ENCODE measurements around the gene GMPPA. TPM values are rescaled to one million over a fixed set of nuclear protein-coding genes. Genes with fewer than 3 reads are reported as not detected.

The GMPPA gene
- total RNA-seq, 1 experiment from 2014 or later = 51.9 TPM

DNA sequence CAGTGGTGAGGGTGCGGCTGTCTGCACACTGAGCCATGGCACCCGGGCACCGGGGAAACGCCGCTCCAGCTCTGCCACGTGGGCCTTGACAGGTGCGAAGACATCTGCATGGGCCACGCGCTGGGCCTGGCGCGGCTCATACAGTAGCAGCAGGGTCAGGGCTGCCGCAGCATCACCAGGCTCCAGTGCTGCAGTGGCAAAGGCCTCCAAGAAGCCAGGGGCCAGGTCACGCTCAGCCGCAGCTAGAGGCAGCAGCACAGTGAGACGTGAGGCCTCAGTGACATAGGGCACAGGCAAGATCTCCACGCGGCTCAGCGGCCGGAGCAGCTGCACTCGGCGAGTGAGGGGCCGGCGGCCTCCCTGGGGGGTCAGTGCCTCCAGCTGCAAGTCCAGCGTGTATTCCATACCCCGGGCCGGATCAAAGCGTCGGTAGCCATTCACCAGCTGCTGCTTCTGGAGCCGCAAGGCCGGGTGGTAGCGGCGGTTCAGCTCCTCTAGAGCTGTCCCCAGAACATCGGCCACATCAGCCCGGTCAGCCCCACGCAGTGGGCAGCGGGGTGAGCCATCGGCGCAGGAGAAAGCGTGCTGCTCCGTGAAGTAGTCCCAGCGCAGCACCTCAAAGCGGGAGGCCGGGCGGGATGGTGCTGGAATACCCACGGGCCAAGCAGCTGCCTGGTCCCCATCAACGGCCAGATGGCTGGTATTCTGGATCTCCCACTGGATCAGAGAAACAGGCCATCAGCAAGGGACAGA lies 41.4 kb downstream of the GMPPA start:
- Mint-ChIP-seq H3K9me3 (no peaks in the 10 kb centered on the region), H3K27me3 (ENCODE audit: low read depth) (peaks cover 11% of the 10 kb centered on the region), H3K4me1 (peaks cover 36% of the 10 kb centered on the region), H3K27ac (no peak overlapping the region), H3K4me3 (no peak overlapping the region), H3K36me3 (peaks cover 22% of the 10 kb centered on the region)
- CTCF ChIA-PET = interaction anchor here (1.2 to 41.3 kb wide), 8 partner anchors 10 to 102 kb away, joined by 3 to 2316 read pairs (median 15); partner anchors contain the start of genes GMPPA and STK11IP
- POLR2A ChIA-PET = no interaction called here
- ATAC-seq = no peak
- TF ChIP-seq CBFB (CRISPR knock-in tag; IDR thresholded peaks at IDR 0.05; ENCODE audit: low read depth) (no peak), SOX15 (CRISPR knock-in tag; IDR thresholded peaks at IDR 0.05) (no peak), ZNF416 (CRISPR knock-in tag; IDR thresholded peaks at IDR 0.05) (no peak), TEAD1 (CRISPR knock-in tag; IDR thresholded peaks at IDR 0.05) (no peak), NFYB (CRISPR knock-in tag; conservative IDR thresholded peaks at IDR 0.05; ENCODE audit: low read depth) (no peak), HMGA2 (CRISPR knock-in tag; IDR thresholded peaks at IDR 0.05) (no peak), ESRRA (CRISPR knock-in tag; IDR thresholded peaks at IDR 0.05; ENCODE audit: borderline replicate concordance) (no peak), ZNF317 (CRISPR knock-in tag; IDR thresholded peaks at IDR 0.05; ENCODE audit: borderline replicate concordance, low read depth) (no peak), JUN (CRISPR knock-in tag; IDR thresholded peaks at IDR 0.05) (no peak), MYBL2 (CRISPR knock-in tag; IDR thresholded peaks at IDR 0.05) (no peak), NFATC4 (CRISPR knock-in tag; IDR thresholded peaks at IDR 0.05) (no peak)
- TF ChIP-seq, protein P1, sequence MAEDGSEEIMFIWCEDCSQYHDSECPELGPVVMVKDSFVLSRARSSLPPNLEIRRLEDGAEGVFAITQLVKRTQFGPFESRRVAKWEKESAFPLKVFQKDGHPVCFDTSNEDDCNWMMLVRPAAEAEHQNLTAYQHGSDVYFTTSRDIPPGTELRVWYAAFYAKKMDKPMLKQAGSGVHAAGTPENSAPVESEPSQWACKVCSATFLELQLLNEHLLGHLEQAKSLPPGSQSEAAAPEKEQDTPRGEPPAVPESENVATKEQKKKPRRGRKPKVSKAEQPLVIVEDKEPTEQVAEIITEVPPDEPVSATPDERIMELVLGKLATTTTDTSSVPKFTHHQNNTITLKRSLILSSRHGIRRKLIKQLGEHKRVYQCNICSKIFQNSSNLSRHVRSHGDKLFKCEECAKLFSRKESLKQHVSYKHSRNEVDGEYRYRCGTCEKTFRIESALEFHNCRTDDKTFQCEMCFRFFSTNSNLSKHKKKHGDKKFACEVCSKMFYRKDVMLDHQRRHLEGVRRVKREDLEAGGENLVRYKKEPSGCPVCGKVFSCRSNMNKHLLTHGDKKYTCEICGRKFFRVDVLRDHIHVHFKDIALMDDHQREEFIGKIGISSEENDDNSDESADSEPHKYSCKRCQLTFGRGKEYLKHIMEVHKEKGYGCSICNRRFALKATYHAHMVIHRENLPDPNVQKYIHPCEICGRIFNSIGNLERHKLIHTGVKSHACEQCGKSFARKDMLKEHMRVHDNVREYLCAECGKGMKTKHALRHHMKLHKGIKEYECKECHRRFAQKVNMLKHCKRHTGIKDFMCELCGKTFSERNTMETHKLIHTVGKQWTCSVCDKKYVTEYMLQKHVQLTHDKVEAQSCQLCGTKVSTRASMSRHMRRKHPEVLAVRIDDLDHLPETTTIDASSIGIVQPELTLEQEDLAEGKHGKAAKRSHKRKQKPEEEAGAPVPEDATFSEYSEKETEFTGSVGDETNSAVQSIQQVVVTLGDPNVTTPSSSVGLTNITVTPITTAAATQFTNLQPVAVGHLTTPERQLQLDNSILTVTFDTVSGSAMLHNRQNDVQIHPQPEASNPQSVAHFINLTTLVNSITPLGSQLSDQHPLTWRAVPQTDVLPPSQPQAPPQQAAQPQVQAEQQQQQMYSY (CRISPR knock-in tag; IDR thresholded peaks at IDR 0.05) = no peak
- TF ChIP-seq, protein P2, sequence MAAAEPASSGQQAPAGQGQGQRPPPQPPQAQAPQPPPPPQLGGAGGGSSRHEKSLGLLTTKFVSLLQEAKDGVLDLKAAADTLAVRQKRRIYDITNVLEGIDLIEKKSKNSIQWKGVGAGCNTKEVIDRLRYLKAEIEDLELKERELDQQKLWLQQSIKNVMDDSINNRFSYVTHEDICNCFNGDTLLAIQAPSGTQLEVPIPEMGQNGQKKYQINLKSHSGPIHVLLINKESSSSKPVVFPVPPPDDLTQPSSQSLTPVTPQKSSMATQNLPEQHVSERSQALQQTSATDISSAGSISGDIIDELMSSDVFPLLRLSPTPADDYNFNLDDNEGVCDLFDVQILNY (CRISPR knock-in tag; IDR thresholded peaks at IDR 0.05) = no peak
- TF ChIP-seq, protein P3, sequence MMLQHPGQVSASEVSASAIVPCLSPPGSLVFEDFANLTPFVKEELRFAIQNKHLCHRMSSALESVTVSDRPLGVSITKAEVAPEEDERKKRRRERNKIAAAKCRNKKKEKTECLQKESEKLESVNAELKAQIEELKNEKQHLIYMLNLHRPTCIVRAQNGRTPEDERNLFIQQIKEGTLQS (CRISPR knock-in tag; conservative IDR thresholded peaks at IDR 0.05) = no peak
- TF ChIP-seq, protein P4, sequence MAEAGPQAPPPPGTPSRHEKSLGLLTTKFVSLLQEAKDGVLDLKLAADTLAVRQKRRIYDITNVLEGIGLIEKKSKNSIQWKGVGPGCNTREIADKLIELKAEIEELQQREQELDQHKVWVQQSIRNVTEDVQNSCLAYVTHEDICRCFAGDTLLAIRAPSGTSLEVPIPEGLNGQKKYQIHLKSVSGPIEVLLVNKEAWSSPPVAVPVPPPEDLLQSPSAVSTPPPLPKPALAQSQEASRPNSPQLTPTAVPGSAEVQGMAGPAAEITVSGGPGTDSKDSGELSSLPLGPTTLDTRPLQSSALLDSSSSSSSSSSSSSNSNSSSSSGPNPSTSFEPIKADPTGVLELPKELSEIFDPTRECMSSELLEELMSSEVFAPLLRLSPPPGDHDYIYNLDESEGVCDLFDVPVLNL (CRISPR knock-in tag; IDR thresholded peaks at IDR 0.05; ENCODE audit: borderline replicate concordance, low read depth) = no peak
- TF ChIP-seq, protein P5, sequence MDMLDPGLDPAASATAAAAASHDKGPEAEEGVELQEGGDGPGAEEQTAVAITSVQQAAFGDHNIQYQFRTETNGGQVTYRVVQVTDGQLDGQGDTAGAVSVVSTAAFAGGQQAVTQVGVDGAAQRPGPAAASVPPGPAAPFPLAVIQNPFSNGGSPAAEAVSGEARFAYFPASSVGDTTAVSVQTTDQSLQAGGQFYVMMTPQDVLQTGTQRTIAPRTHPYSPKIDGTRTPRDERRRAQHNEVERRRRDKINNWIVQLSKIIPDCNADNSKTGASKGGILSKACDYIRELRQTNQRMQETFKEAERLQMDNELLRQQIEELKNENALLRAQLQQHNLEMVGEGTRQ (CRISPR knock-in tag; IDR thresholded peaks at IDR 0.05) = no peak
- DNase-seq (ENCODE audit: low spot score) = no peak

DNA sequence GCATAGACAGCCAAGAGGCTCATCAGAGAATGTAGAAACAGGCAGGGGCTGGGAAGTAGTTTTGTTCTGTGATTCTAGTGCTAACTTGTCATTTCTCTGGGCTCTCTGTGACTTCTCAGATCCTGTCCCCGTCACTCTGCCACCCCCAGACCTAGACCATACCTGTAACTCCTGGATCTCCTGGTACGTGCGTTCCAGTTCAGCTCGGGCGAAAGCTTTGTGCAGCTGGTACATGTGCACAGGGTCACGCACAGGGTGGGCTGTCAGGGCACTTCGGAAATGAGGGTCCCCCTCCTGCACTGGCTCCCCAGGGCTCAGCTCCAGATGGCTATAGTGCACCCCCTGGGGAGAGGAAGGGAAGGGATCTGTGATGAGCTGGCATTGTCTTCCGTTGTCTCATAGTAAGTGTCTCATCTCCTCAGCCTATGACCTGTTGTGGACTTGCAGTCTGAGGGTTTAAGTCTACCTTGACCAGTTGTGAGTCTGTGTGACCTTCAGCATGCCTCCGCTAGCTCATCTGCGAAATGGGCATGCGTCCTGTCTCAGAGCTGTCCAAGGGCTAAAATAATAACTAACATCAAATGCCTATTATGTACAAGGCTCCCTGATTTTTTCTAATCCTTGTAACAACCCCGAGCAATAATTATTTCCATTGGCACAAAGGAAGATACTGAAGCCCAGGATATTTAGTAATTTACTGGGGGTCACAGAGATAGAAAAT lies 42.3 kb downstream of the GMPPA start:
- no peak for ATAC-seq
- Mint-ChIP-seq H3K9me3 (no peaks in the 10 kb centered on the region), H3K36me3 (peaks cover 22% of the 10 kb centered on the region), H3K4me1 (peaks cover 36% of the 10 kb centered on the region), H3K27me3 (ENCODE audit: low read depth) (peaks cover 16% of the 10 kb centered on the region), H3K4me3 (no peak overlapping the region), H3K27ac (peak overlapping the region; percentile 63; the same call in 1 of the 2 replicates)
- ChIA-PET CTCF (interaction anchor here (0.6 to 41.3 kb wide), 32 partner anchors 11 to 202 kb away, joined by 3 to 2316 read pairs (median 4); partner anchors contain the start of genes DNPEP, GMPPA, OBSL1 and STK11IP), POLR2A (no interaction called here)
- DNase-seq (ENCODE audit: low spot score) = no peak
- TF ChIP-seq ZNF423 (CRISPR knock-in tag; IDR thresholded peaks at IDR 0.05) (no peak), SMAD4 (CRISPR knock-in tag; IDR thresholded peaks at IDR 0.05) (no peak), ESRRA (CRISPR knock-in tag; IDR thresholded peaks at IDR 0.05; ENCODE audit: borderline replicate concordance) (no peak), NR1H2 (CRISPR knock-in tag; IDR thresholded peaks at IDR 0.05) (no peak), MYBL2 (CRISPR knock-in tag; IDR thresholded peaks at IDR 0.05) (no peak), CREM (CRISPR knock-in tag; IDR thresholded peaks at IDR 0.05) (no peak)
- TF ChIP-seq, protein P6, sequence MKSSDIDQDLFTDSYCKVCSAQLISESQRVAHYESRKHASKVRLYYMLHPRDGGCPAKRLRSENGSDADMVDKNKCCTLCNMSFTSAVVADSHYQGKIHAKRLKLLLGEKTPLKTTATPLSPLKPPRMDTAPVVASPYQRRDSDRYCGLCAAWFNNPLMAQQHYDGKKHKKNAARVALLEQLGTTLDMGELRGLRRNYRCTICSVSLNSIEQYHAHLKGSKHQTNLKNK (CRISPR knock-in tag; IDR thresholded peaks at IDR 0.05) = no peak
- TF ChIP-seq, protein P7, sequence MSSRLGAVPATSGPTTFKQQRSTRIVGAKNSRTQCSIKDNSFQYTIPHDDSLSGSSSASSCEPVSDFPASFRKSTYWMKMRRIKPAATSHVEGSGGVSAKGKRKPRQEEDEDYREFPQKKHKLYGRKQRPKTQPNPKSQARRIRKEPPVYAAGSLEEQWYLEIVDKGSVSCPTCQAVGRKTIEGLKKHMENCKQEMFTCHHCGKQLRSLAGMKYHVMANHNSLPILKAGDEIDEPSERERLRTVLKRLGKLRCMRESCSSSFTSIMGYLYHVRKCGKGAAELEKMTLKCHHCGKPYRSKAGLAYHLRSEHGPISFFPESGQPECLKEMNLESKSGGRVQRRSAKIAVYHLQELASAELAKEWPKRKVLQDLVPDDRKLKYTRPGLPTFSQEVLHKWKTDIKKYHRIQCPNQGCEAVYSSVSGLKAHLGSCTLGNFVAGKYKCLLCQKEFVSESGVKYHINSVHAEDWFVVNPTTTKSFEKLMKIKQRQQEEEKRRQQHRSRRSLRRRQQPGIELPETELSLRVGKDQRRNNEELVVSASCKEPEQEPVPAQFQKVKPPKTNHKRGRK (CRISPR knock-in tag; IDR thresholded peaks at IDR 0.05; ENCODE audit: borderline replicate concordance) = no peak
- TF ChIP-seq, protein P8, sequence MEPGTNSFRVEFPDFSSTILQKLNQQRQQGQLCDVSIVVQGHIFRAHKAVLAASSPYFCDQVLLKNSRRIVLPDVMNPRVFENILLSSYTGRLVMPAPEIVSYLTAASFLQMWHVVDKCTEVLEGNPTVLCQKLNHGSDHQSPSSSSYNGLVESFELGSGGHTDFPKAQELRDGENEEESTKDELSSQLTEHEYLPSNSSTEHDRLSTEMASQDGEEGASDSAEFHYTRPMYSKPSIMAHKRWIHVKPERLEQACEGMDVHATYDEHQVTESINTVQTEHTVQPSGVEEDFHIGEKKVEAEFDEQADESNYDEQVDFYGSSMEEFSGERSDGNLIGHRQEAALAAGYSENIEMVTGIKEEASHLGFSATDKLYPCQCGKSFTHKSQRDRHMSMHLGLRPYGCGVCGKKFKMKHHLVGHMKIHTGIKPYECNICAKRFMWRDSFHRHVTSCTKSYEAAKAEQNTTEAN (CRISPR knock-in tag; IDR thresholded peaks at IDR 0.05) = no peak
